GM12878 (cell line): ENCODE data around the gene TTC19. TPM values are rescaled to one million over a fixed set of nuclear protein-coding genes. Genes with fewer than 3 reads are reported as not detected.

ENCODE experiments used
- ATAC-seq: fragments of 200-7000 bp; cut with Tn5 transposase; 3 replicates; pipeline ENCODE4 v1.9.1; 2020; ENCODE audit warnings: mild to moderate bottlenecking, moderate library complexity
- BruUV-seq: library from RNA; stranded (reverse); fragments of 400-500 nt; replicated peaks from 2 replicates; lab custom pipeline; 2021; lab: Mats Ljungman, UMichigan
- CTCF ChIA-PET: fragments of 300-600 bp; sonication (Branson Sonifier 250); formaldehyde crosslinking; extraction: SDS; loops from one replicate; lab custom pipeline; 2021; ENCODE audit warnings: inconsistent platforms; lab: Yijun Ruan, JAX
- POLR2A ChIA-PET: fragments of 350-600 bp; formaldehyde crosslinking; extraction: SDS; loops from one replicate; lab custom pipeline; 2021; ENCODE audit warnings: inconsistent platforms; lab: Charles Lee
- RAD21 ChIA-PET: fragments of 300-600 bp; sonication (Branson Sonifier 250); formaldehyde crosslinking; loops from one replicate; lab custom pipeline; 2023; ENCODE audit warnings: antibody characterized with exemption; ENCODE audit not compliant: unreplicated experiment; lab: Charles Lee
- SMC1A ChIA-PET: fragments of 300-600 bp; sonication (Branson Sonifier 250); formaldehyde crosslinking; loops from one replicate; lab custom pipeline; 2023; ENCODE audit not compliant: unreplicated experiment, uncharacterized antibody; lab: Charles Lee
- DNase-seq: peaks from one replicate; pipeline ENCODE4 v3.0.0-alpha.2; 2011; ENCODE audit warnings: low read depth, low spot score
- FAIRE-seq: peaks from 3 replicates; lab custom pipeline; 2011; peaks lifted over from hg19 to GRCh38; lab: Jason Lieb, UNC
- H2AFZ ChIP-seq: 2 replicates; pipeline ENCODE4 v1.6.0; 2011; ENCODE audit warnings: low read depth, low read length, control low read depth; ENCODE audit not compliant: control insufficient read depth
- H3K27ac ChIP-seq: 2 replicates; pipeline ENCODE4 v1.5.1; 2011; ENCODE audit warnings: control low read depth; ENCODE audit not compliant: control insufficient read depth, insufficient read depth
- H3K27me3 ChIP-seq, 2 experiments: replicated peaks in 1 of 2; 2 replicates each; pipeline versions ENCODE4 v1.6.0 to v1.6.1; 2011; ENCODE audit warnings: low read length in 1 of 2; ENCODE audit not compliant: control insufficient read depth in 2 of 2, insufficient read depth in 2 of 2
- H3K36me3 ChIP-seq, 2 experiments: 2 replicates each; pipeline ENCODE4 v1.5.1; 2011; ENCODE audit warnings: low read length in 1 of 2; ENCODE audit not compliant: control insufficient read depth in 2 of 2, insufficient read depth in 2 of 2
- H3K4me1 ChIP-seq: 2 replicates; pipeline ENCODE4 v1.6.1; 2011; ENCODE audit warnings: mild to moderate bottlenecking, low read length, moderate library complexity, mixed read lengths; ENCODE audit not compliant: control insufficient read depth, insufficient read depth
- H3K4me2 ChIP-seq: 2 replicates; pipeline ENCODE4 v1.6.0; 2011; ENCODE audit warnings: control low read depth; ENCODE audit not compliant: control insufficient read depth, insufficient read depth
- H3K4me3 ChIP-seq: fragments of 200-600 bp; sonication (generic); 2 replicates; pipeline ENCODE4 v1.5.1; 2016
- H3K79me2 ChIP-seq: 2 replicates; pipeline ENCODE4 v1.6.0; 2011; ENCODE audit warnings: low read length; ENCODE audit not compliant: control insufficient read depth, insufficient read depth
- H3K9ac ChIP-seq: 2 replicates; pipeline ENCODE4 v1.8.0; 2011; ENCODE audit warnings: low read length, control low read depth, mixed read lengths; ENCODE audit not compliant: control insufficient read depth, insufficient read depth
- H3K9me3 ChIP-seq: replicated peaks from 3 replicates; pipeline ENCODE4 v1.5.1; 2011; ENCODE audit warnings: mild to moderate bottlenecking, low read length; ENCODE audit not compliant: control insufficient read depth, insufficient read depth
- H4K20me1 ChIP-seq: 2 replicates; pipeline ENCODE4 v1.6.0; 2011; ENCODE audit not compliant: control insufficient read depth, insufficient read depth
- CHD1 ChIP-seq: IDR thresholded peaks from 2 replicates; pipeline ENCODE4 v1.6.1; 2012; ENCODE audit warnings: low read depth, low read length, improper control_type of control experiment
- HDAC2 ChIP-seq: fragments of 200-600 bp; sonication (generic); IDR thresholded peaks from 2 replicates; pipeline ENCODE4 v1.6.1; 2017
- HSF1 ChIP-seq: fragments of 150-350 bp; IDR thresholded peaks from 2 replicates; pipeline ENCODE4 v1.6.1; 2014; ENCODE audit warnings: mild to moderate bottlenecking, low read depth, low read length
- KAT2A ChIP-seq: conservative IDR thresholded peaks from 2 replicates; pipeline ENCODE4 v1.6.1; 2011; ENCODE audit warnings: low read depth, low read length; ENCODE audit not compliant: control insufficient read depth
- NFXL1 ChIP-seq: fragments of 450-650 bp; IDR thresholded peaks from 2 replicates; pipeline ENCODE4 v1.6.1; 2017; ENCODE audit warnings: antibody characterized with exemption, mild to moderate bottlenecking, borderline replicate concordance
- PRDM15 ChIP-seq: fragments of 450-650 bp; formaldehyde crosslinking; IDR thresholded peaks from 2 replicates; pipeline ENCODE4 v1.4.0; 2020; ENCODE audit warnings: mild to moderate bottlenecking, moderate library complexity
- RELB ChIP-seq: fragments of 450-650 bp; IDR thresholded peaks from 2 replicates; pipeline ENCODE4 v1.6.1; 2017; ENCODE audit warnings: low read depth, mild to moderate bottlenecking, moderate library complexity
- RUNX3 ChIP-seq: IDR thresholded peaks from 2 replicates; pipeline ENCODE4 v1.6.1; 2012; ENCODE audit warnings: low read length, inconsistent platforms
- SREBF1 ChIP-seq: IDR thresholded peaks from 2 replicates; pipeline ENCODE4 v1.6.1; 2012; ENCODE audit warnings: mild to moderate bottlenecking, low read length
- WGBS: methylation state at CpG from one replicate; pipeline ENCODE4 v1.1.6; 2016; ENCODE audit warnings: low lambda C conversion rate; ENCODE audit not compliant: insufficient replicate concordance, insufficient coverage; ENCODE audit errors: missing lambda C conversion rate; 5-methylcytosine and 5-hydroxymethylcytosine counted together
- in situ Hi-C: fragments of 300-500 bp; cut with MboI; formaldehyde crosslinking; loops from 9 replicates; pipeline ENCODE4 v1.14.3; 2018; ENCODE audit warnings: mixed read lengths
- intact Hi-C: fragments of 100-400 bp; cut with micrococcal nuclease; formaldehyde crosslinking; loops from one replicate; pipeline ENCODE4 v1.14.2; 2022; ENCODE audit not compliant: unreplicated experiment
- polyA plus RNA-seq, 11 experiments: library from polyadenylated mRNA; depleted of rRNA in 4 of 11; unstranded in 6 of 11; stranded (reverse) in 5 of 11; fragments of >200 nt; fragmentation: Nextera tagmentation in 4 of 11; fragmentation: Illumina TruSeq in 1 of 11; extraction: Ambion mirVana in 4 of 11; extraction: Trizol in 1 of 11; gene quantifications; 1 replicate in 1 of 11; 2 replicates in 10 of 11; pipeline versions ENCODE4 v1.2.1 to v1.2.3, GENCODE V29; 2011 to 2016; ENCODE audit warnings: inconsistent platforms in 2 of 11, missing spikeins in 2 of 11, low read depth in 1 of 11
- total RNA-seq, 4 experiments: library from RNA; depleted of rRNA in 3 of 4; stranded (reverse); fragments of >200 nt in 3 of 4; fragmentation: Illumina TruSeq in 1 of 4; extraction: Trizol in 1 of 4; gene quantifications; 2 replicates each; pipeline versions ENCODE4 v1.2.1 to v1.2.3, GENCODE V29; 2013 to 2021

TTC19 gene
- total and polyA plus RNA-seq, 10 of the 15 experiments (the other 5 are each of a cell fraction or from before 2014, with no cell fraction given) = 5.3 to 29.8 (median 20.1) TPM

- Histone ChIP-seq H3K79me2 (no peaks in the 10 kb centered on the region), H3K9me3 (no peaks in the 10 kb centered on the region), H3K4me2 (no peak overlapping the region), H3K4me1 (no peaks in the 10 kb centered on the region), H3K27me3 (peaks cover 0 to 5% of the 10 kb centered on the region in 2 experiments; a peak in 2 of 4 replicates), H3K4me3 (no peak overlapping the region), H2AFZ (no peak overlapping the region), H3K27ac (no peak overlapping the region), H3K9ac (no peak overlapping the region), H4K20me1 (no peaks in the 10 kb centered on the region), H3K36me3 (no peaks in the 10 kb centered on the region)
- CTCF ChIA-PET = no interaction called here
- FAIRE-seq (no peak), DNase-seq (no peak), ATAC-seq (no peak)
- WGBS = 49% methylated on average over 5 of the region's 5 CpGs
- POLR2A ChIA-PET = no interaction called here
- in situ Hi-C loops = no loop called here
- SMC1A ChIA-PET = no interaction called here
- intact Hi-C loops = no loop called here
- RAD21 ChIA-PET = no interaction called here
- BruUV-seq = no TSS peak
- TF ChIP-seq KAT2A (no peak), RUNX3 (no peak), NFXL1 (no peak), PRDM15 (no peak), RELB (no peak), CHD1 (no peak), HDAC2 (no peak), HSF1 (no peak), SREBF1 (no peak)
Observed at GRCh38 chr17:15971098-15971678, 28.4 kb upstream of the TTC19 start.
